ENCODE results near the gene KLF5.

KLF5 gene

GRCh38 chr13:73060251-73061160, 1.7 kb downstream of the KLF5 start:
- no peak for TF ChIP-seq MAX (IDR thresholded peaks at IDR 0.05; ENCODE audit: low read depth, low read length)
- H3K4me3 ChIP-seq (ENCODE audit: low read depth, low read length) = peak overlapping the region; percentile 29
- peak; percentile 17 for DNase-seq (ENCODE audit: low read depth)

GRCh38 chr13:73061473-73061872, 2.7 kb downstream of the KLF5 start:
- no peak overlapping the region for H3K4me3 ChIP-seq (ENCODE audit: low read depth, low read length)
- TF ChIP-seq CTCF (IDR thresholded peaks at IDR 0.05; ENCODE audit: low read depth, low read length) = no peak
- TF ChIP-seq POLR2A (IDR thresholded peaks at IDR 0.05; ENCODE audit: extremely low read depth, insufficient read length) = no peak
- no peak for TF ChIP-seq MAX (IDR thresholded peaks at IDR 0.05; ENCODE audit: low read depth, low read length)
- no peak for TF ChIP-seq MYC (IDR thresholded peaks at IDR 0.05; ENCODE audit: low read depth, low read length)
- DNase-seq (ENCODE audit: low read depth) = peak; percentile 21

DNA sequence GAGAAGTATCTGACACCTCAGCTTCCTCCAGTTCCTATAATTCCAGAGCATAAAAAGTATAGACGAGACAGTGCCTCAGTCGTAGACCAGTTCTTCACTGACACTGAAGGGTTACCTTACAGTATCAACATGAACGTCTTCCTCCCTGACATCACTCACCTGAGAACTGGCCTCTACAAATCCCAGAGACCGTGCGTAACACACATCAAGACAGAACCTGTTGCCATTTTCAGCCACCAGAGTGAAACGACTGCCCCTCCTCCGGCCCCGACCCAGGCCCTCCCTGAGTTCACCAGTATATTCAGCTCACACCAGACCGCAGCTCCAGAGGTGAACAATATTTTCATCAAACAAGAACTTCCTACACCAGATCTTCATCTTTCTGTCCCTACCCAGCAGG, 3.1 kb downstream of the KLF5 start:
- no peak for TF ChIP-seq MYC (IDR thresholded peaks at IDR 0.05; ENCODE audit: low read depth, low read length)
- no peak for TF ChIP-seq MAX (IDR thresholded peaks at IDR 0.05; ENCODE audit: low read depth, low read length)
- no peak for TF ChIP-seq POLR2A (IDR thresholded peaks at IDR 0.05; ENCODE audit: extremely low read depth, insufficient read length)
- TF ChIP-seq CTCF (IDR thresholded peaks at IDR 0.05; ENCODE audit: low read depth, low read length) = no peak
- DNase-seq (ENCODE audit: low read depth) = no peak

DNA sequence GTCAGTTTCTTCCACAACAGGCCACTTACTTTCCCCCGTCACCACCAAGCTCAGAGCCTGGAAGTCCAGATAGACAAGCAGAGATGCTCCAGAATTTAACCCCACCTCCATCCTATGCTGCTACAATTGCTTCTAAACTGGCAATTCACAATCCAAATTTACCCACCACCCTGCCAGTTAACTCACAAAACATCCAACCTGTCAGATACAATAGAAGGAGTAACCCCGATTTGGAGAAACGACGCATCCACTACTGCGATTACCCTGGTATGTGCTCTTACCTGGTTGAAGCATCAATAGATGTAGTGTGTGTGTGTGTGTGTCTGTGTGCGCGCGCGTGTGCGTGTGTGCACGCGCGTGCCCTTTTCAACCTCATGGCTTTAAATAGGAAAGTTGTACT, 3.7 kb downstream of the KLF5 start:
- H3K4me3 ChIP-seq (ENCODE audit: low read depth, low read length) = no peak overlapping the region
- TF ChIP-seq MAX (IDR thresholded peaks at IDR 0.05; ENCODE audit: low read depth, low read length) (no peak), CTCF (IDR thresholded peaks at IDR 0.05; ENCODE audit: low read depth, low read length) (no peak), POLR2A (IDR thresholded peaks at IDR 0.05; ENCODE audit: extremely low read depth, insufficient read length) (no peak)
- no peak for DNase-seq (ENCODE audit: low read depth)

More for the DNA sequence above, 3.1 kb downstream of the KLF5 start:
- no peak overlapping the region for H3K4me3 ChIP-seq (ENCODE audit: low read depth, low read length)

- DNase-seq (ENCODE audit: low read depth) = no peak
- H3K4me3 ChIP-seq (ENCODE audit: low read depth, low read length) = no peak overlapping the region
- no peak for TF ChIP-seq MYC (IDR thresholded peaks at IDR 0.05; ENCODE audit: low read depth, low read length)
- no peak for TF ChIP-seq CTCF (IDR thresholded peaks at IDR 0.05; ENCODE audit: low read depth, low read length)
- no peak for TF ChIP-seq MAX (IDR thresholded peaks at IDR 0.05; ENCODE audit: low read depth, low read length)
- no peak for TF ChIP-seq POLR2A (IDR thresholded peaks at IDR 0.05; ENCODE audit: extremely low read depth, insufficient read length)
Observed at GRCh38 chr13:73063166-73063565, 4.4 kb downstream of the KLF5 start.

GRCh38 chr13:73065036-73065435, 6.2 kb downstream of the KLF5 start:
- no peak for DNase-seq (ENCODE audit: low read depth)
- TF ChIP-seq MYC (IDR thresholded peaks at IDR 0.05; ENCODE audit: low read depth, low read length) = no peak
- TF ChIP-seq MAX (IDR thresholded peaks at IDR 0.05; ENCODE audit: low read depth, low read length) = no peak
- no peak for TF ChIP-seq CTCF (IDR thresholded peaks at IDR 0.05; ENCODE audit: low read depth, low read length)
- TF ChIP-seq POLR2A (IDR thresholded peaks at IDR 0.05; ENCODE audit: extremely low read depth, insufficient read length) = no peak
- no peak overlapping the region for H3K4me3 ChIP-seq (ENCODE audit: low read depth, low read length)

Data from NB4 (cell line).